H9 (cell line): ENCODE measurements around the gene CLEC1A. TPM values are rescaled to one million over a fixed set of nuclear protein-coding genes. Genes with fewer than 3 reads are reported as not detected.

Experiments used
- DNase-seq: peaks from one replicate; pipeline ENCODE4 v3.0.0-alpha.2; 2017
- H2AFZ ChIP-seq: one replicate; pipeline ENCODE4 v1.6.1; 2013; ENCODE audit warnings: mild to moderate bottlenecking, low read length, control low read depth, moderate library complexity
- H2AK5ac ChIP-seq: 2 replicates; pipeline ENCODE4 v1.6.1; 2013; ENCODE audit warnings: low read length, control low read depth, mixed read lengths; ENCODE audit not compliant: insufficient read length
- H2BK120ac ChIP-seq: one replicate; pipeline ENCODE4 v1.6.1; 2013; ENCODE audit warnings: low read depth, mild to moderate bottlenecking, low read length, control low read depth, inconsistent platforms; ENCODE audit not compliant: poor library complexity, severe bottlenecking
- H2BK12ac ChIP-seq: 2 replicates; pipeline ENCODE4 v1.6.1; 2013; ENCODE audit warnings: low read length, control low read depth, mixed read lengths, low read depth; ENCODE audit not compliant: insufficient read length
- H2BK15ac ChIP-seq: 2 replicates; pipeline ENCODE4 v1.6.1; 2013; ENCODE audit warnings: low read depth, low read length, control low read depth
- H2BK20ac ChIP-seq: one replicate; pipeline ENCODE4 v1.6.1; 2013; ENCODE audit warnings: low read depth, mild to moderate bottlenecking, low read length, control low read depth, inconsistent platforms; ENCODE audit not compliant: poor library complexity, severe bottlenecking
- H2BK5ac ChIP-seq: 2 replicates; pipeline ENCODE4 v1.6.1; 2013; ENCODE audit warnings: low read length, control low read depth, mixed read lengths; ENCODE audit not compliant: insufficient read length
- H3K14ac ChIP-seq: 2 replicates; pipeline ENCODE4 v1.6.1; 2013; ENCODE audit warnings: low read length, control low read depth; ENCODE audit not compliant: insufficient read depth
- H3K18ac ChIP-seq: 2 replicates; pipeline ENCODE4 v1.6.1; 2013; ENCODE audit warnings: low read depth, mild to moderate bottlenecking, mixed read lengths, low read length, control low read depth; ENCODE audit not compliant: insufficient read length
- H3K23ac ChIP-seq: 2 replicates; pipeline ENCODE4 v1.6.1; 2013; ENCODE audit warnings: low read length, control low read depth, mixed read lengths, low read depth; ENCODE audit not compliant: insufficient read length
- H3K23me2 ChIP-seq: 2 replicates; pipeline ENCODE4 v1.6.1; 2013; ENCODE audit warnings: low read depth, mild to moderate bottlenecking, mixed read lengths, low read length, control low read depth; ENCODE audit not compliant: insufficient read length, poor library complexity, severe bottlenecking
- H3K27ac ChIP-seq: 2 replicates; pipeline ENCODE4 v1.5.1; 2013; ENCODE audit warnings: low read length, control low read depth, mixed read lengths, low read depth; ENCODE audit not compliant: insufficient read length
- H3K27me3 ChIP-seq: 2 replicates; pipeline ENCODE4 v1.6.1; 2013; ENCODE audit warnings: low read length, control low read depth, inconsistent platforms; ENCODE audit not compliant: insufficient read depth
- H3K4ac ChIP-seq: 2 replicates; pipeline ENCODE4 v1.6.1; 2013; ENCODE audit warnings: low read depth, mild to moderate bottlenecking, control low read depth, inconsistent platforms, low read length, moderate library complexity
- H3K4me1 ChIP-seq: 2 replicates; pipeline ENCODE4 v1.6.1; 2013; ENCODE audit warnings: low read length, control low read depth, inconsistent platforms; ENCODE audit not compliant: insufficient read depth
- H3K4me2 ChIP-seq: 2 replicates; pipeline ENCODE4 v1.6.1; 2013; ENCODE audit warnings: low read length, control low read depth, mixed read lengths; ENCODE audit not compliant: insufficient read length, insufficient read depth
- H3K56ac ChIP-seq: 2 replicates; pipeline ENCODE4 v1.6.1; 2013; ENCODE audit warnings: low read depth, mild to moderate bottlenecking, mixed read lengths, low read length, control low read depth; ENCODE audit not compliant: insufficient read length
- H3K79me1 ChIP-seq: 2 replicates; pipeline ENCODE4 v1.6.1; 2013; ENCODE audit warnings: low read depth, mild to moderate bottlenecking, moderate library complexity, low read length, control low read depth, inconsistent platforms; ENCODE audit not compliant: insufficient read depth, poor library complexity, severe bottlenecking
- H3K79me2 ChIP-seq: 2 replicates; pipeline ENCODE4 v1.6.1; 2013; ENCODE audit warnings: low read length, control low read depth, inconsistent platforms; ENCODE audit not compliant: insufficient read depth
- H3K9ac ChIP-seq: 2 replicates; pipeline ENCODE4 v1.6.1; 2013; ENCODE audit warnings: low read length, control low read depth, mixed read lengths; ENCODE audit not compliant: insufficient read length; ENCODE audit errors: extremely low read depth
- H3K9me3 ChIP-seq: one replicate; pipeline ENCODE4 v1.6.1; 2013; ENCODE audit warnings: low read depth, low read length, inconsistent platforms; ENCODE audit not compliant: control insufficient read depth
- H3T11ph ChIP-seq: one replicate; pipeline ENCODE4 v1.6.1; 2013; ENCODE audit warnings: mild to moderate bottlenecking, low read length, control low read depth, inconsistent platforms
- H4K20me1 ChIP-seq: one replicate; pipeline ENCODE4 v1.6.1; 2013; ENCODE audit not compliant: control insufficient read depth, insufficient read length, insufficient read depth
- H4K5ac ChIP-seq: 2 replicates; pipeline ENCODE4 v1.6.1; 2013; ENCODE audit warnings: low read depth, mild to moderate bottlenecking, mixed read lengths, low read length, control low read depth; ENCODE audit not compliant: insufficient read length
- H4K8ac ChIP-seq: replicated peaks from 2 replicates; pipeline ENCODE4 v1.6.1; 2013; ENCODE audit warnings: low read length, control low read depth, mixed read lengths, low read depth; ENCODE audit not compliant: insufficient read length
- H4K91ac ChIP-seq: 2 replicates; pipeline ENCODE4 v1.6.1; 2013; ENCODE audit warnings: low read depth, mild to moderate bottlenecking, moderate library complexity, mixed read lengths, low read length, control low read depth; ENCODE audit not compliant: insufficient read length
- H3K27ac Mint-ChIP-seq, 3 experiments: 2 replicates in 2 of 3; 3 replicates in 1 of 3; pipeline ENCODE4 v1.8.0; 2020 to 2021; ENCODE audit warnings: mixed read lengths in 3 of 3, mild to moderate bottlenecking in 1 of 3, moderate library complexity in 1 of 3
- H3K27me3 Mint-ChIP-seq: 2 replicates; pipeline ENCODE4 v1.8.0; 2021; ENCODE audit warnings: low read depth, mild to moderate bottlenecking, moderate library complexity, mixed read lengths
- H3K36me3 Mint-ChIP-seq, 3 experiments: 2 replicates in 2 of 3; 3 replicates in 1 of 3; pipeline ENCODE4 v1.8.0; 2020 to 2021; ENCODE audit warnings: low read depth in 3 of 3, mixed read lengths in 3 of 3; ENCODE audit not compliant: insufficient read depth in 1 of 3
- H3K4me1 Mint-ChIP-seq, 2 experiments: 2 replicates each; pipeline ENCODE4 v1.8.0; 2020; ENCODE audit warnings: mixed read lengths in 2 of 2
- H3K4me3 Mint-ChIP-seq, 2 experiments: 2 replicates in 1 of 2; 3 replicates in 1 of 2; pipeline ENCODE4 v1.8.0; 2020 to 2021; ENCODE audit warnings: mild to moderate bottlenecking in 2 of 2, mixed read lengths in 2 of 2, moderate library complexity in 1 of 2
- H3K9me3 Mint-ChIP-seq, 2 experiments: 2 replicates in 1 of 2; 3 replicates in 1 of 2; pipeline ENCODE4 v1.8.0; 2020; ENCODE audit warnings: mild to moderate bottlenecking in 2 of 2, mixed read lengths in 2 of 2, moderate library complexity in 1 of 2
- CTCF ChIP-seq: fragments of 200-600 bp; sonication (generic); conservative IDR thresholded peaks from 3 replicates; pipeline ENCODE4 v1.8.0; 2021; ENCODE audit warnings: antibody characterized with exemption, mild to moderate bottlenecking
- WGBS: extraction: QIAGEN DNeasy Blood & Tissue Kit; methylation state at CpG from one replicate; pipeline ENCODE4 v1.1.7; 2013; ENCODE audit warnings: missing lambda C conversion rate, low lambda C conversion rate, mixed read lengths; ENCODE audit not compliant: insufficient read length; ENCODE audit errors: extremely low coverage; 5-methylcytosine and 5-hydroxymethylcytosine counted together
- total RNA-seq: library from RNA; stranded (reverse); gene quantifications from 2 replicates; pipeline ENCODE4 v1.2.1, GENCODE V29; 2021

Gene CLEC1A
- total RNA-seq, 1 experiment from 2014 or later = not detected

GRCh38 chr12:10031321-10031720, 67.5 kb downstream of the CLEC1A start:
- Mint-ChIP-seq H3K36me3 (peaks cover 2 to 7% (median 2%) of the 10 kb centered on the region in 3 experiments; a peak in 3 of 7 replicates), H3K4me1 (peaks cover 6 to 17% of the 10 kb centered on the region in 2 experiments; a peak in 3 of 4 replicates), H3K27me3 (no peaks in the 10 kb centered on the region), H3K4me3 (no peak overlapping the region; a peak in 1 of 5 replicates), H3K27ac (peak overlapping the region in 2 of 3 experiments; percentile 8 to 77; a peak in 3 of 7 replicates), H3K9me3 (peaks cover 0 to 12% of the 10 kb centered on the region in 2 experiments; a peak in 3 of 5 replicates)
- no peaks in the 10 kb centered on the region for H3K79me2 ChIP-seq
- H3K23me2 ChIP-seq = no peaks in the 10 kb centered on the region
- H4K5ac ChIP-seq = no peak overlapping the region
- no peak overlapping the region for H3K4me2 ChIP-seq
- no peak overlapping the region for H3K14ac ChIP-seq
- H4K8ac ChIP-seq = no peak overlapping the region
- no peak for DNase-seq
- H3K27ac ChIP-seq = peak overlapping the region; percentile 42
- H3K9me3 ChIP-seq = no peaks in the 10 kb centered on the region
- H3K18ac ChIP-seq = no peak overlapping the region
- no CpG with 5 or more reads among the region's 4 CpGs for WGBS
- H4K91ac ChIP-seq = no peak overlapping the region
- H3T11ph ChIP-seq = peak overlapping the region; percentile 84
- H2BK120ac ChIP-seq = peak overlapping the region; percentile 92
- no peak for TF ChIP-seq CTCF
- peaks cover 5% of the 10 kb centered on the region for H3K4me1 ChIP-seq
- H3K79me1 ChIP-seq = no peaks in the 10 kb centered on the region
- H2BK15ac ChIP-seq = no peak overlapping the region
- H3K56ac ChIP-seq = no peak overlapping the region
- no peaks in the 10 kb centered on the region for H3K27me3 ChIP-seq
- H2BK12ac ChIP-seq = no peak overlapping the region
- H2BK20ac ChIP-seq = no peak overlapping the region
- H3K9ac ChIP-seq = no peak overlapping the region
- no peak overlapping the region for H2AK5ac ChIP-seq
- H3K4ac ChIP-seq = no peak overlapping the region; the same call in 1 of the 2 replicates
- no peak overlapping the region for H3K23ac ChIP-seq
- H4K20me1 ChIP-seq = no peaks in the 10 kb centered on the region
- H2AFZ ChIP-seq = no peak overlapping the region
- H2BK5ac ChIP-seq = no peak overlapping the region
